Measurements from ENCODE around the gene MAL. TPM values are rescaled to one million over a fixed set of nuclear protein-coding genes. Genes with fewer than 3 reads are reported as not detected.

MAL gene
- total and polyA plus RNA-seq, 2 of the 13 experiments (the other 11 are each of a cell fraction or from before 2014, with no cell fraction given), result not detected

DNA sequence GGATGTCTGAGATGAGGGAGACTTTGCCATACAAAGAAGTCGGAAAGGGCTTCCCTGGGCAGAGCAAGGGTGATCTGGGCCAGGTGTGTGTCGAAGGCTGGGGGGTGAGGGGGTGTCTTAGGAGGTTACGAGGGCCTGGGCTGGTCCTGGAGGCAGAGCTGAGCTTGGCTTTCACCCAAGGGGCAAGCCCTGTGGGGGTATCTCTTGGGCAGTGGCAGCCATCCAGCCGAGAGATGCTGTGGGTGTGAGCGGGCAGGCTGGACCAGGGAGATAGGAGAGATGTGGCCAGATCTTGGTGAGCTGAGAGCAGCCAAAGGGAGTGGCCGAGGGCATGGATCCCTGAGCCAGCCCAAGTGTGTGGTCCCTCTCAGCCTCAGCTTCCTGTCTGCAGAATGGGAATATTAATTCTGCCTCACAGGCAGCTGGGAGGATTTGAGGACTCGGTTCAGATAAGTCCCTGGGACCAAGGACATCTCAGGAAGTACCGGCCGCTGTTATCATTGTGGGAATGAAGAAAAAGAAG is 33.0 kb downstream of the MAL start:
- no peak for ATAC-seq
- CTCF ChIA-PET (ENCODE audit: low intra/inter-chr PET ratio, low total read pairs), result no interaction called here
- WGBS (ENCODE audit: low lambda C conversion rate), result 42% methylated on average over 9 of the region's 9 CpGs

More for the DNA sequence above, 33.0 kb downstream of the MAL start:
- Histone ChIP-seq H3K4me1 (ENCODE audit: insufficient read depth, low read length) (peaks cover 83% of the 10 kb centered on the region), H4K20me1 (ENCODE audit: insufficient read depth, low read length) (no peaks in the 10 kb centered on the region), H3K9me3 (ENCODE audit: low read length) (no peaks in the 10 kb centered on the region), H3K4me3 (replicated peaks in 1 of 3; ENCODE audit: insufficient read depth in 1 of 3, low read depth in 2 of 3, low read length in 3 of 3) (peak overlapping the region in 1 of 3 experiments; percentile 59; a peak in 2 of 6 replicates), H3K9ac (ENCODE audit: insufficient read depth, low read depth, low read length) (no peak overlapping the region), H3K27me3 (ENCODE audit: control insufficient read depth in 1 of 2, insufficient read depth in 2 of 2, low read length in 2 of 2) (peaks cover 5 to 35% of the 10 kb centered on the region in 2 experiments; a peak in 4 of 5 replicates), H3K27ac (ENCODE audit: extremely low read length, insufficient read depth, low read length) (no peak overlapping the region), H3K79me2 (ENCODE audit: insufficient read depth, low read length) (no peaks in the 10 kb centered on the region), H3K4me2 (ENCODE audit: low read depth, low read length) (peak overlapping the region; percentile 72), H2AFZ (ENCODE audit: low read length) (no peak overlapping the region), H3K36me3 (replicated peaks in 1 of 2; ENCODE audit: control insufficient read depth in 1 of 2, insufficient read depth in 2 of 2, low read length in 2 of 2) (no peaks in the 10 kb centered on the region)
- FAIRE-seq (no peak), DNase-seq (ENCODE audit: low spot score) (no peak)
- TF ChIP-seq HDAC1 (CRISPR knock-in tag; IDR thresholded peaks at IDR 0.05) (peak; percentile 10; the same call in 1 of the 2 replicates), NFE2 (CRISPR knock-in tag; IDR thresholded peaks at IDR 0.05) (no peak), ZNF720 (CRISPR knock-in tag; IDR thresholded peaks at IDR 0.05) (no peak), NCOR1 (IDR thresholded peaks at IDR 0.05; ENCODE audit: borderline replicate concordance, low read length) (no peak), KDM1A (CRISPR knock-in tag; IDR thresholded peaks at IDR 0.05) (0 out of 2 replicates have a peak, but pooled peaks have one; percentile 13), RELA (CRISPR knock-in tag; IDR thresholded peaks at IDR 0.05) (no peak), ZNF629 (CRISPR knock-in tag; conservative IDR thresholded peaks at IDR 0.05) (peak; percentile 93), ZNF790 (CRISPR knock-in tag; IDR thresholded peaks at IDR 0.05; ENCODE audit: borderline replicate concordance) (no peak), POLR2AphosphoS2 (IDR thresholded peaks at IDR 0.05; ENCODE audit: low read depth, low read length) (no peak), HOXA7 (CRISPR knock-in tag; IDR thresholded peaks at IDR 0.05) (no peak)
- TF ChIP-seq, protein P1, sequence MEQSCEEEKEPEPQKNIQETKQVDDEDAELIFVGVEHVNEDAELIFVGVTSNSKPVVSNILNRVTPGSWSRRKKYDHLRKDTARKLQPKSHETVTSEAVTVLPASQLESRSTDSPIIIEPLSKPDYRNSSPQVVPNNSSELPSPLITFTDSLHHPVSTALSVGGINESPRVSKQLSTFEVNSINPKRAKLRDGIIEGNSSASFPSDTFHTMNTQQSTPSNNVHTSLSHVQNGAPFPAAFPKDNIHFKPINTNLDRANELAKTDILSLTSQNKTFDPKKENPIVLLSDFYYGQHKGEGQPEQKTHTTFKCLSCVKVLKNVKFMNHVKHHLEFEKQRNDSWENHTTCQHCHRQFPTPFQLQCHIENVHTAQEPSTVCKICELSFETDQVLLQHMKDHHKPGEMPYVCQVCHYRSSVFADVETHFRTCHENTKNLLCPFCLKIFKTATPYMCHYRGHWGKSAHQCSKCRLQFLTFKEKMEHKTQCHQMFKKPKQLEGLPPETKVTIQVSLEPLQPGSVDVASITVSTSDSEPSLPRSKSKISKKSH (CRISPR knock-in tag; IDR thresholded peaks at IDR 0.05; ENCODE audit: borderline replicate concordance), result peak; percentile 71; the same call in 1 of the 2 replicates
- intact Hi-C loops (cut with micrococcal nuclease; ENCODE audit: unreplicated experiment), result no loop called here
- BruUV-seq (replicated peaks), result no TSS peak
- in situ Hi-C loops (cut with HindIII; ENCODE audit: extremely low pct_ligation_motif_present, low pct_unique_long_range_greater_than_20kb), result no loop called here
- POLR2A ChIA-PET, result no interaction called here

Measured in HepG2 (cell line).